ENCODE measurements around the gene MPHOSPH6. TPM values are rescaled to one million over a fixed set of nuclear protein-coding genes. Genes with fewer than 3 reads are reported as not detected.

Gene MPHOSPH6
- total RNA-seq, 1 donor from 2014 or later = 11.3 TPM

- H3K4me1 ChIP-seq = no peaks in the 10 kb centered on the region
- H3K36me3 ChIP-seq = no peaks in the 10 kb centered on the region
- H3K4me3 ChIP-seq = no peak overlapping the region
- H3K27me3 ChIP-seq (ENCODE audit: low read depth) = no peaks in the 10 kb centered on the region
- no peaks in the 10 kb centered on the region for H3K9me3 ChIP-seq (replicated peaks)
- TF ChIP-seq, protein P1, sequence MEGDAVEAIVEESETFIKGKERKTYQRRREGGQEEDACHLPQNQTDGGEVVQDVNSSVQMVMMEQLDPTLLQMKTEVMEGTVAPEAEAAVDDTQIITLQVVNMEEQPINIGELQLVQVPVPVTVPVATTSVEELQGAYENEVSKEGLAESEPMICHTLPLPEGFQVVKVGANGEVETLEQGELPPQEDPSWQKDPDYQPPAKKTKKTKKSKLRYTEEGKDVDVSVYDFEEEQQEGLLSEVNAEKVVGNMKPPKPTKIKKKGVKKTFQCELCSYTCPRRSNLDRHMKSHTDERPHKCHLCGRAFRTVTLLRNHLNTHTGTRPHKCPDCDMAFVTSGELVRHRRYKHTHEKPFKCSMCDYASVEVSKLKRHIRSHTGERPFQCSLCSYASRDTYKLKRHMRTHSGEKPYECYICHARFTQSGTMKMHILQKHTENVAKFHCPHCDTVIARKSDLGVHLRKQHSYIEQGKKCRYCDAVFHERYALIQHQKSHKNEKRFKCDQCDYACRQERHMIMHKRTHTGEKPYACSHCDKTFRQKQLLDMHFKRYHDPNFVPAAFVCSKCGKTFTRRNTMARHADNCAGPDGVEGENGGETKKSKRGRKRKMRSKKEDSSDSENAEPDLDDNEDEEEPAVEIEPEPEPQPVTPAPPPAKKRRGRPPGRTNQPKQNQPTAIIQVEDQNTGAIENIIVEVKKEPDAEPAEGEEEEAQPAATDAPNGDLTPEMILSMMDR (IDR thresholded peaks at IDR 0.05; ENCODE audit: borderline replicate concordance) = no peak
- intact Hi-C loops (cut with micrococcal nuclease) = no loop called here
- H3K27ac ChIP-seq (replicated peaks) = no peak overlapping the region
- no peak for DNase-seq
Observed at GRCh38 chr16:82201351-82201750, 31.3 kb upstream of the MPHOSPH6 start.

GRCh38 chr16:82199209-82199608, 29.2 kb upstream of the MPHOSPH6 start:
- TF ChIP-seq, protein P1 (IDR thresholded peaks at IDR 0.05; ENCODE audit: borderline replicate concordance) = no peak
- Histone ChIP-seq H3K27ac (replicated peaks) (no peak overlapping the region), H3K4me3 (no peak overlapping the region), H3K4me1 (no peaks in the 10 kb centered on the region), H3K36me3 (no peaks in the 10 kb centered on the region), H3K9me3 (replicated peaks) (no peaks in the 10 kb centered on the region), H3K27me3 (ENCODE audit: low read depth) (no peaks in the 10 kb centered on the region)
- no peak for DNase-seq
- intact Hi-C loops (cut with micrococcal nuclease) = no loop called here

GRCh38 chr16:82197540-82198240, 27.7 kb upstream of the MPHOSPH6 start:
- no peaks in the 10 kb centered on the region for H3K4me1 ChIP-seq
- intact Hi-C loops (cut with micrococcal nuclease) = no loop called here

DNA sequence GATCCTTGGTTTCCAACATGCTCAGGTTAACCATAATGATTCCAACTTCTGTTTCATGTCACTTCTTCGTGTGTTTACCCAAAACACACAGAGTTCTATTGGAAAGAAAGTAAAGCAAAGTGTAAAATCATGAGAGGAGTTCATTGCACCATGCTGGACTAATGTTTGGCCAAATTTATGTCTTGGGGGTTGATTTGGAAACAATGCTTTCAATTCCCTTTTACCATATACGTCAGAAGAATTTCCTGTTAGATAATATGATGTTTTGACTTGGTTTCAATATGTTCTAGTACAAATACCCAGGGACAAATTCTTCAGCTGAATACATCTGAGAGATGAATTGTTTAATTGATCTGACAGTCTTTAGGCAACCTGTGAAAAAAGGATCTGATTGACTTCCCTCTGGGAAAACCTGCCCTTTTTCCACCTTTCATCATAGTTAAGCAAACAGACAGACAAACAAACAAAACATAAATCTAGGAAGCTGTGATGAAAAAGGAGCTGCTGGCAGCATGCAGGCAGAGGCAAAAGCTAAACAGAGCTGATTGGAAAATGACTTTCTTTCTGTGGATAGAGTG, 26.0 kb upstream of the MPHOSPH6 start:
- no peak overlapping the region for H3K27ac ChIP-seq (replicated peaks)
- H3K27me3 ChIP-seq (ENCODE audit: low read depth) = no peaks in the 10 kb centered on the region
- no peaks in the 10 kb centered on the region for H3K4me1 ChIP-seq
- TF ChIP-seq, protein P1 (IDR thresholded peaks at IDR 0.05; ENCODE audit: borderline replicate concordance) = no peak
- no peaks in the 10 kb centered on the region for H3K36me3 ChIP-seq
- intact Hi-C loops (cut with micrococcal nuclease) = no loop called here
- H3K4me3 ChIP-seq = no peak overlapping the region
- no peak for DNase-seq
- H3K9me3 ChIP-seq (replicated peaks) = no peaks in the 10 kb centered on the region

More at GRCh38 chr16:82197540-82198240, 27.7 kb upstream of the MPHOSPH6 start:
- no peaks in the 10 kb centered on the region for H3K36me3 ChIP-seq
- no peak overlapping the region for H3K27ac ChIP-seq (replicated peaks)
- TF ChIP-seq, protein P1 (IDR thresholded peaks at IDR 0.05; ENCODE audit: borderline replicate concordance) = no peak
- H3K9me3 ChIP-seq (replicated peaks) = no peaks in the 10 kb centered on the region
- DNase-seq = no peak
- no peaks in the 10 kb centered on the region for H3K27me3 ChIP-seq (ENCODE audit: low read depth)
- no peak overlapping the region for H3K4me3 ChIP-seq

DNA sequence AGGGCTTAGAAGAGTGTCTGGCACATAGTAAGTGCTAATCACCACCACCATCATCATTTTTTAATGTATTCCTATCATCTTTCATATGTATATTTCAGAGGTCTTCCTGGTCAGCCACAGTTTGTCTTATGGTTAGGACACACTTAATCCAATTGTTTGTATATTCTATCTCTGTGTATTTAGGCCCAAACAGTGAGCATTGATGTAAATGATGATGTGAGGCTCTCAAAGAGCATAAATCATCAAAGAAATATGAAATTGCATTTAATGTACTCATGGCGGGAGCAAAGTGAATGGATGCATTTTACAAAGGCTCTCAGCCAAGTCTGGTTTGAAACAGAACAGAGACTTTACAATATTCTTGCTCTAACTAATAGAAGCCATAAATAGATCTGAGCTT, 24.1 kb upstream of the MPHOSPH6 start:
- intact Hi-C loops (cut with micrococcal nuclease) = no loop called here
- no peak overlapping the region for H3K27ac ChIP-seq (replicated peaks)
- no peak overlapping the region for H3K4me3 ChIP-seq
- peaks cover 16% of the 10 kb centered on the region for H3K27me3 ChIP-seq (ENCODE audit: low read depth)
- TF ChIP-seq, protein P1 (IDR thresholded peaks at IDR 0.05; ENCODE audit: borderline replicate concordance) = no peak
- no peaks in the 10 kb centered on the region for H3K36me3 ChIP-seq
- no peaks in the 10 kb centered on the region for H3K9me3 ChIP-seq (replicated peaks)
- DNase-seq = no peak
- no peaks in the 10 kb centered on the region for H3K4me1 ChIP-seq

Data from left ventricle myocardium inferior (tissue), 1 donor.